HG02798 (cell line): ENCODE data around the gene UBTD1.

Experiments
- ATAC-seq: cut with Tn5 transposase; IDR thresholded peaks from one replicate; pipeline ENCODE4 v1.9.1; 2021; ENCODE audit warnings: mild to moderate bottlenecking; ENCODE audit not compliant: unreplicated experiment, poor library complexity

UBTD1 gene

DNA sequence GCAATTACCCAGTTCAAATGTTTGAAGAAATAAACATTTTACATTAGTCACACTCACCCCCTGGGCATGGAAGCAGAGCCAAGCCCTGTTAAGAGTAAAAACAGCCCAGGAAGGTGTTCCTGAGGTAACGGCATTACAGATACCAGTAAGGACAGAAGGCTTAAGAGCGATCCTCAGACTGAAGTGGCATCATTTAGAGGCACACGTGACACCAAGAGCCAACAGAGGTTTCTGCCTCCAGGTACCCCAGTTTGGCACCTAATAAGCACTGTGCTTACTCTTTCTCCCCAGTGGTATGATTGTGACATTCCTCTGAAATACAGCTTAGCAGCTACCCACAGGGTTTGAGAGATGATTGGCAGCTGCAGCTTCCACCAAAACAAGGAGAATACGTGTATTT is 17.7 kb upstream of the UBTD1 start:
- ATAC-seq, result no peak

- ATAC-seq, result no peak
Measured at GRCh38 chr10:97482381-97482780, 16.3 kb upstream of the UBTD1 start.

DNA sequence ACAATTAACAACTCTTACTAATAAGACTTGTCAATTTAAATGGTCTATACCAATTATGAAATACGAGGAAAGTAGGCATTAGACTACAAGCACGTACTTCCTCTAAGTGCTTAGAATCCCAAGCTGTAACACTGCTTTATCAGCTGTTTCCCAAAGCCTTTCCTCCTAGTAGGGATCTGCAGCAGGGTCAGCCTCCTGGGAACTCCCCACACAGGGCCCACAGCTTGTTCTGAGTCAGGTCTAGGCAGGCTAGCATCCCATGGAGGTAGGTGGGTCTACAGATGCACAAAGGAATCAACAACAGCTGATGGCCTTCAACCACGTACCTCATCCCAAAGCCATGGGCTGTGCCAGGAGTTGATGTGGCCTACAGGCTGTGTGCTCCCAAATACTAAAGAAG is 15.2 kb upstream of the UBTD1 start:
- ATAC-seq, result no peak

- no peak for ATAC-seq
Measured at GRCh38 chr10:97483921-97484320, 14.8 kb upstream of the UBTD1 start.

- no peak for ATAC-seq
Measured at GRCh38 chr10:97485647-97486281, 13.0 kb upstream of the UBTD1 start.

- ATAC-seq, result no peak
Measured at GRCh38 chr10:97490592-97490991, 8.1 kb upstream of the UBTD1 start.

GRCh38 chr10:97494151-97494550 is 4.6 kb upstream of the UBTD1 start:
- no peak for ATAC-seq

- ATAC-seq, result no peak
Measured at GRCh38 chr10:97494863-97495506, 3.7 kb upstream of the UBTD1 start.

DNA sequence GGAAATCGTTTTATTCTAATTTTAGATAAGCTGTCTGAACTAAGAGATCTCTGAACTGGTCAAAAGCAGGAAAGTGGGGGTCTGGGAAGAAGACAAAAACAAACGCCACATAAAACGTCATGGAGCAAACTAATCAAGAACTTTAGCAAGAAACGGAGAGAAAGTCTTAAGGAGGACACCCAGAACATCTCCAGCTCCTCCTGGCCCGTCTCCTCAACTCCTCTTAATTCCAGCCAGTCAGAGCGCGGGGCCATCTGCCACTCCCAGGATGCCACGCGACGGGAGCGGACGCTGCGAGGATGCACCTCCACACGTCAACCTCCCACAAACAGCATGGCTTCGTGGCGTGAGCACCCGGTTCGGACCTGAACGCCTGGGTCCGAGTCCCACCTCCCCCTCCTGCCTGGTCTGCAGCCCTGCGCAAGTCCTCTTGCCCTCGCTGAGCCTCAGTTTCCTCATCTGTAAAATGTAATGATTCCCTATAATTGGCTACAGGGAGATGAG is 1.1 kb upstream of the UBTD1 start:
- peak; percentile 27 for ATAC-seq

DNA sequence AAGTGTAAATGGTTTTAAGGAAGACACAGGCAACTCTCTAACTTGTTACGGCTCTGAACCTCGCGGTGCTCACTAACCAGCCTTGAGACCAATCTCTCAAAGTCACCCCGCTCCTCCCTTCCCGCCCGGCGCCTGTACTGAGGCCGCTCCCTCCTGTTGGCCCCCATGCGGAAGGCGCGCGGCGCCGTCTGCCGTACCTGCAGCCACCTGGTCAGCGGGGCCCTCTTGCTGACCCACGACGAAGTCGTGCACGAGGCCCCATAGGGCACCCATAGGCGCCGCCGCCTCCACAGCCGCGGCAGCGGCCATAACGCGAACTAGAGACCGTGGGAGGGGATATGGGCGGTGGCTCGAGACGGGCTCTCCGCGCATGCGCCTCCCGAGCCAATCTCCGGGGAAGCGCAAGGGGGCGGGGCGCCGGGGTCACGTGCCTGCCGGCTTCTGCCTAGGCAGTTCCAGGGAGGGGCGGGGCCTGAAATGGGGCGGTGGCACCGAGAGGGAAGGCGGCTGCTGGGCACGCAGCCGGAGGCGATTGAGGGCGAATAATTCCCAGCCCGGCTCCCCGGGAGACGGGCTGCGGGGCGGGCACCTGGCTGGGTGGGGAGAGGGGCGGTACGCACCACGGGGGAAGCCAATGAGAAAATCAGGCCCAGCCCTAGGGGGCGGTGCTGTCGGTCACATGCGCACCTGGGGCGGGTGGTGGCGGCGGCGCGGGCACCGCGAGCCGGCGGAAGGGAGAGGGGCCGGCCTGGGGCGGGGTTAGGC is 466 bp upstream of the UBTD1 start, which contains the start of gene MMS19:
Gene MMS19, minus strand, starts transcription at position 347 of the 765 bp plus-strand sequence. Its CDS starts 38 bp downstream, at position 309.
- ATAC-seq, result peak; percentile 95

DNA sequence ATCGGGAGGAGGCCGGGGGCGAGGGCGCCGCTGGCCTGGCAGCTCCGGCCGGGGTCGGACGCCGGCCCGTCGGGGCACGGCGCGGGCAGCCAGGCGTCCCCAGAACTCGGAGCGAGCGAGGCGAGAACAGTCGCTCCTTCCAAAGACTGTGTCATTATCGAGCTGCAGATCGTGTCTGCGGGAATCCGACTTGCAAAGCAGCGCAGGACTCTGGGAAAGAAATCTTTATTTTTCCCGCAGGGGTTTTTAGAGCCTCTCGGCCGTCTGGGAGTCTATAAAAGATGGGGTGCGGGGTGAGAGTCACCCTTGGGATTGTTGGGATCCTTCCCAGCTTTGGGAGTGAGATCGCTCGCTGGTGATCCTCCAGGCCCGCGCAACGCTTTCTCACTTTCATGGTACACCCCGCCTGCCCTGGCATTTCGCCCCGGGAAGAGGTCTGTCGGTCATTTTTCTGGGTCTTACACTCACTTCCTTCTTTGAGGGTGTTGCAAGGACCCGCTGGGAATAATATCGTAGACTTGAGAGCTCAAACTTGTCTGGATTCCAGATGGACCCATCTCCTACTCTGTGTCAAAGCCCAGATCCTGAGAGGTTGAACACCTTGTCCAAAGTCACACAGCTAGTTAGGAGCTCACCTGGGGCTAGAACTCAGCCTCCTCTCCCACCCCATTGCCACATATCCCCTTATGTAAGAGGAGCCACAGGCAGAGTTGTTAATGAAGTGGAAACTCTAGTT is 1.0 kb downstream of the UBTD1 start:
- no peak for ATAC-seq

- no peak for ATAC-seq
Measured at GRCh38 chr10:97500297-97500575, 1.5 kb downstream of the UBTD1 start.

- no peak for ATAC-seq
Measured at GRCh38 chr10:97502916-97503315, 4.2 kb downstream of the UBTD1 start.

GRCh38 chr10:97503406-97503805 is 4.7 kb downstream of the UBTD1 start:
- ATAC-seq, result no peak

DNA sequence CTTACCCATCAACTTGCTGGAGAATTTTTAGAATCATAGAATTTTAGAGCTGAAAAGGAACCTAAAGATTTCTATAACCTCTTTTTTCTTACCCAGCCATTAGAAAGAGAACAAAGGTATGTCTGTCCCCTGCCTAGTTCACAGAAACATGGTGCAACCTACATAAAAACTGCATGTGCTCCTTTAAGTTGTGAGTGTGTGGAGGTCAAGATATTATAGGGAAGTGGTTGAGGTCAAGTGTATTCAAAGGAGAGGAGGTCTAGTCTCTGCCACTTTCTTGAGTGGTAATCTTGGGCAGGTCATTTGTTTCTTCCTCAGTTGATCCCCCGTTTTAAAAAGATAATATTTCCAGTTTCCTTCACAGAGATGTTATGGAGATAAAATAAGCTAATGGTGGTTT is 6.4 kb downstream of the UBTD1 start:
- ATAC-seq, result no peak

GRCh38 chr10:97506199-97506991 is 7.7 kb downstream of the UBTD1 start:
- no peak for ATAC-seq

- no peak for ATAC-seq
Measured at GRCh38 chr10:97508342-97508741, 9.6 kb downstream of the UBTD1 start.

- no peak for ATAC-seq
Measured at GRCh38 chr10:97509120-97509680, 10.5 kb downstream of the UBTD1 start.

GRCh38 chr10:97510686-97511085 is 12.0 kb downstream of the UBTD1 start:
- ATAC-seq, result no peak
